ENCODE measurements around the gene PNMA6E.

DNA sequence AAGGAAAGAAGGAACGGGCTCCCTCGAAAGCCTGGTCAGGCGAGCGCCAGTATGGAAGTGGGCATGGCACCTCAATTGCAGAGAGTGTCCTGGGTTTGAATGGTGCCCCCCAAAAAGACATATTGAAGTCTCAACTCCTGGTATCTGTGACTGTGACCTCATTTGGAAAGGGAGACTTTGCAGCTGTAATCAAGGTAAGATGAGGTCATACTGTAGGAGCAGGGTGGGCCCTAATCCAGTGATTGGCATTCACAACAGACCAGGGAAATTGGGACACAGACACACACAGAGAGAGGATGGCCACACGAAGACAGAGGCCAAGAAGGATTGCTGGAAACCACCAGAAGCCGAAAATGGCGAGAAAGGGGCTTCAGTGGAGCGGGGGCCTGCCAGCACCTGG is 16.5 kb upstream of the PNMA6E start:
- TF ChIP-seq CTCF (IDR thresholded peaks at IDR 0.05) (no peak), EP300 (IDR thresholded peaks at IDR 0.05) (no peak)

Measured in upper lobe of left lung (tissue), 4 donors.